HEK293T (cell line): ENCODE measurements around the gene C17orf78.

ENCODE experiments used
- CTCF ChIA-PET: fragments of 350-600 bp; formaldehyde crosslinking; extraction: SDS; loops from one replicate; lab custom pipeline; 2021; ENCODE audit warnings: antibody characterized with exemption, inconsistent platforms; lab: Yijun Ruan, JAX
- POLR2A ChIA-PET: fragments of 350-600 bp; formaldehyde crosslinking; extraction: SDS; loops from one replicate; lab custom pipeline; 2020; ENCODE audit warnings: antibody characterized with exemption, inconsistent platforms; lab: Yijun Ruan, JAX
- DNase-seq: peaks from one replicate; pipeline ENCODE4 v3.0.0; 2012; ENCODE audit warnings: mixed read lengths; ENCODE audit errors: extremely low spot score
- ARNT ChIP-seq: fragments of 450-650 bp; IDR thresholded peaks from 2 replicates; pipeline ENCODE4 v1.6.1; 2017; ENCODE audit warnings: mild to moderate bottlenecking
- BHLHE40 ChIP-seq: fragments of 450-650 bp; IDR thresholded peaks from 2 replicates; pipeline ENCODE4 v1.6.1; 2016; ENCODE audit warnings: mild to moderate bottlenecking, moderate library complexity, borderline replicate concordance
- CTBP1 ChIP-seq: fragments of 450-650 bp; IDR thresholded peaks from 2 replicates; pipeline ENCODE4 v1.6.1; 2016; ENCODE audit warnings: borderline replicate concordance
- ELF4 ChIP-seq: fragments of 450-650 bp; IDR thresholded peaks from 2 replicates; pipeline ENCODE4 v1.6.1; 2017; ENCODE audit warnings: antibody characterized with exemption
- FOXA1 ChIP-seq: fragments of 450-650 bp; IDR thresholded peaks from 2 replicates; pipeline ENCODE4 v1.6.1; 2016; ENCODE audit warnings: mild to moderate bottlenecking
- FOXK2 ChIP-seq: fragments of 450-650 bp; IDR thresholded peaks from 2 replicates; pipeline ENCODE4 v1.6.1; 2016; ENCODE audit warnings: mild to moderate bottlenecking
- FOXM1 ChIP-seq: fragments of 450-650 bp; IDR thresholded peaks from 2 replicates; pipeline ENCODE4 v1.6.1; 2017; ENCODE audit warnings: mild to moderate bottlenecking, borderline replicate concordance
- HDGF ChIP-seq: fragments of 450-650 bp; IDR thresholded peaks from 2 replicates; pipeline ENCODE4 v1.6.1; 2017; ENCODE audit warnings: antibody characterized with exemption, borderline replicate concordance
- L3MBTL2 ChIP-seq: fragments of 450-650 bp; conservative IDR thresholded peaks from 2 replicates; pipeline ENCODE4 v1.6.1; 2016; ENCODE audit warnings: mild to moderate bottlenecking
- LEF1 ChIP-seq: fragments of 450-650 bp; IDR thresholded peaks from 2 replicates; pipeline ENCODE4 v1.6.1; 2017; ENCODE audit warnings: mild to moderate bottlenecking, borderline replicate concordance
- NFRKB ChIP-seq: fragments of 450-650 bp; IDR thresholded peaks from 2 replicates; pipeline ENCODE4 v1.6.1; 2016; ENCODE audit warnings: mild to moderate bottlenecking, moderate library complexity
- PKNOX1 ChIP-seq: fragments of 450-650 bp; IDR thresholded peaks from 2 replicates; pipeline ENCODE4 v1.6.1; 2016
- SP1 ChIP-seq: fragments of 450-650 bp; IDR thresholded peaks from 2 replicates; pipeline ENCODE4 v1.6.1; 2017
- SUZ12 ChIP-seq: fragments of 450-650 bp; IDR thresholded peaks from 2 replicates; pipeline ENCODE4 v1.6.1; 2016; ENCODE audit warnings: mild to moderate bottlenecking
- TARDBP ChIP-seq: fragments of 450-650 bp; IDR thresholded peaks from 2 replicates; pipeline ENCODE4 v1.6.1; 2016
- ZNF384 ChIP-seq: fragments of 450-650 bp; IDR thresholded peaks from 2 replicates; pipeline ENCODE4 v1.6.1; 2016

Gene C17orf78

DNA sequence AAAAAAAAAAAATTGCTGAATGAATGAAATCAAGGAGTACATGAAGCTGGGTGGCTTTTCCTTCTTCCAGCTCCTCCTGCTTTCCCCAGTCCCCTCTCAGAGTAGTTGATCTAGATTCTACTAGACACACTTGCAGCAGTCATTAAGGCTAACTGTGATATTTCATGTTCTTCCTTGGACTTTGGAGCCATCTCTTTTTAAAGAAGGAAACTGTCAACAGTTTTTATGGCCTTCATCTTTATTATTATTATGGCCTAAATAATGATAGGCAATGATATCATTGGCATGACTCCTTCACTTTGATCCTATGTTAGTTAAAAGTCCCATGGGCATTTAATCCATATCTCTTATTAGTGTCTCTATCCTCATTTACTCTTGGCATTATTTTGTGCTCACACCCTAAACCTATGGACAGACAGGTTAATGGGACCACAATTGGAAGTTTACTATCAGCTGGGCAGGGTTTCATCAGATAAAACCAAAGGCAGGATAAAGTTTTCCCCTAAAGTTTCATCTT is 9.7 kb downstream of the C17orf78 start:
- CTCF ChIA-PET, result interaction anchor here (0.6 to 2.7 kb wide), 3 partner anchors 9 to 109 kb away, joined by 3 to 17 read pairs (median 8); no protein-coding TSS in a partner anchor

DNA sequence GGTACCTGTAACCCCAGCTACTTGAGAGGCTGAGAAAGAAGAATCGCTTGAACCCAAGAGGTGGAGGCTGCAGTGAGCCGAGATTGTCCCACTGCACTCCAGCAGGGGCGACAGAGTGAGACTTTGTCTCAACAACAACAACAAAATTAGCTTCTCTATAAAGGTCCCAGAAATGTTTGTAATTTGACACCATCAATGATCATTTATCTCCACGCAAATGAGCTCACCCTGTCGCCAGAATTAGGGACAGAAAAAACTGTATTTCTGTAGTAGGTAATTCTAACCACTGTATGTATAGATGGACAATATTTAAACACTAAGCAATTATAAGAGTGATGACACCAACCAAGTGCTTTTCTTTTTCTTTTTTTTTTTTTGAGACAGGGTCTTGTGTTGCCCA is 10.7 kb downstream of the C17orf78 start:
- ChIA-PET POLR2A (interaction anchor here (1.4 kb wide), 1 partner anchor 20 kb away, joined by 3 read pairs; the partner anchor contains the start of genes ACACA and TADA2A), CTCF (interaction anchor here (0.6 to 2.7 kb wide), 4 partner anchors 10 to 108 kb away, joined by 3 to 17 read pairs (median 6); no protein-coding TSS in a partner anchor)
- no peak for DNase-seq
- TF ChIP-seq ARNT (no peak), ELF4 (no peak), ZNF384 (no peak), HDGF (no peak), TARDBP (no peak)

More for the DNA sequence above, 9.7 kb downstream of the C17orf78 start:
- DNase-seq, result no peak
- POLR2A ChIA-PET, result interaction anchor here (0.8 to 1.4 kb wide), 3 partner anchors 12 to 27 kb away, joined by 3 to 4 read pairs (median 3); partner anchors contain the start of genes ACACA and TADA2A
- TF ChIP-seq ELF4, result no peak
- TF ChIP-seq PKNOX1, result no peak
- TF ChIP-seq SP1, result no peak
- TF ChIP-seq CTBP1, result no peak
- TF ChIP-seq SUZ12, result no peak
- TF ChIP-seq BHLHE40, result no peak
- no peak for TF ChIP-seq FOXM1
- TF ChIP-seq ARNT, result no peak
- TF ChIP-seq FOXK2, result no peak
- TF ChIP-seq ZNF384, result no peak
- TF ChIP-seq NFRKB, result no peak
- no peak for TF ChIP-seq FOXA1

DNA sequence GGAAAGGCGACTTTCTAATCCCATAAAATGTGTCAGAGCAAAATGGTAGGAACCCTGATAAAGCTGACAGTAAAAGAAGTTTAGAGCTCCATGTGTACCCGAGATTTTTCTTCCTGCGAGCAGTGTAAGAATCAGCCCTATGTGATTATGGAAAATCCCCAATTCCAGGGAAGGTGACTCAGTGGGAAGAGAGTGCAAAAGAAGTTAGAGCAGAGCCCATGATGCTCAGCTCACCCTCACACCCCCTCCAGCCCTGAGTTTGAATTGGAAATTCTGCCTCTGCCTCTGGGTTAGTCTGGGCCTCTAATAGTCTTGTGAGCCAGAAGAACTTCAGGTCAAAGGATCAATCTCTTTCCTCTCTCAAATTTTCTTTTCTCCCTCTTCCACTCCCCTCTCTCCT is 12.5 kb downstream of the C17orf78 start:
- POLR2A ChIA-PET, result no interaction called here

GRCh38 chr17:37389160-37389559 is 13.4 kb downstream of the C17orf78 start:
- POLR2A ChIA-PET, result no interaction called here

More for the DNA sequence above, 12.5 kb downstream of the C17orf78 start:
- DNase-seq, result no peak
- TF ChIP-seq FOXM1, result no peak
- TF ChIP-seq HDGF, result no peak
- no peak for TF ChIP-seq ELF4
- TF ChIP-seq TARDBP, result no peak
- TF ChIP-seq ARNT, result no peak
- no peak for TF ChIP-seq LEF1
- TF ChIP-seq FOXA1, result no peak
- TF ChIP-seq L3MBTL2, result no peak
- TF ChIP-seq ZNF384, result no peak
- TF ChIP-seq FOXK2, result no peak
- TF ChIP-seq BHLHE40, result no peak
- TF ChIP-seq SUZ12, result no peak
- no peak for TF ChIP-seq CTBP1
- no peak for TF ChIP-seq PKNOX1
- no peak for TF ChIP-seq SP1
- TF ChIP-seq NFRKB, result no peak
- CTCF ChIA-PET, result interaction anchor here (1.8 kb wide), 1 partner anchor 15 kb away, joined by 10 read pairs; no protein-coding TSS in a partner anchor

DNA sequence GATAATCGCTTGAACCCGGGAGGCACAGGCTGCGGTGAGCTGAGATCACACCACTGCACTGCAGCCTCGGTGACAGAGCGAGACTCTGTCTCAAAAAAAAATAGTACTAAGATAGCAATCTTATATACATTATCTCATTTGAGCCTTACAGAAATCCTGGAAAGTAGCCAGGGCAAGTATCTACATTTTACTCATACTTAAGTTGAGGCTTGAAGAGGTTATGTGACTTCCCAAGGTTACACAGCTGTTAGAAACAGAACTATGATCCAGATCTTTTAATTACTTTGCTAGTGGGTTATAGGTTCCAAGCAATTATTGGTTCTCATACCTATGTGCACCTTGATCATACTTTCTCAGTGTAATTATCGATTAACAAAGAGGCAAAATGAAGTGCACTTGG is 15.4 kb downstream of the C17orf78 start:
- no peak for DNase-seq
- ChIA-PET CTCF (interaction anchor here (1.5 to 6.0 kb wide), 2 partner anchors 15 to 17 kb away, joined by 4 to 34 read pairs; partner anchors contain the start of gene C17orf78), POLR2A (interaction anchor here (1.0 to 1.3 kb wide), 2 partner anchors 14 to 32 kb away, joined by 3 to 7 read pairs; no protein-coding TSS in a partner anchor)
- TF ChIP-seq PKNOX1 (no peak), SUZ12 (no peak), FOXM1 (no peak), HDGF (no peak), L3MBTL2 (no peak), CTBP1 (no peak), BHLHE40 (no peak), TARDBP (no peak), SP1 (no peak), ARNT (no peak), FOXK2 (no peak), ELF4 (no peak), ZNF384 (no peak), FOXA1 (no peak), LEF1 (no peak), NFRKB (no peak)

More at GRCh38 chr17:37389160-37389559, 13.4 kb downstream of the C17orf78 start:
- no peak for TF ChIP-seq PKNOX1
- no peak for TF ChIP-seq ARNT
- no peak for TF ChIP-seq BHLHE40
- no peak for TF ChIP-seq SP1
- TF ChIP-seq ELF4, result no peak
- TF ChIP-seq LEF1, result no peak
- TF ChIP-seq L3MBTL2, result no peak
- TF ChIP-seq NFRKB, result no peak
- TF ChIP-seq FOXM1, result no peak
- no peak for TF ChIP-seq FOXA1
- DNase-seq, result no peak
- CTCF ChIA-PET, result interaction anchor here (1.8 to 6.0 kb wide), 2 partner anchors 15 kb away, joined by 10 to 34 read pairs; no protein-coding TSS in a partner anchor
